Stomach (tissue), 19 donors: ENCODE data around the gene NFIC. TPM values are rescaled to one million over a fixed set of nuclear protein-coding genes. Genes with fewer than 3 reads are reported as not detected.

Source experiments
- DNase-seq, 2 donors: peaks; one replicate each; pipeline versions ENCODE4 v3.0.0 to v3.0.0-alpha.2; 2013 to 2019
- H3K27ac ChIP-seq, 5 donors: fragments of 200-600 bp in 4 of 5; sonication (generic) in 4 of 5; one replicate each; pipeline ENCODE4 v1.5.1; 2013 to 2019; ENCODE audit warnings: mild to moderate bottlenecking in 1 of 5, moderate library complexity in 1 of 5
- H3K27me3 ChIP-seq, 3 donors: fragments of 200-600 bp; sonication (generic); one replicate each; pipeline ENCODE4 v1.5.1; 2017 to 2019; ENCODE audit warnings: mixed run types in 1 of 3
- H3K36me3 ChIP-seq, 4 donors: fragments of 200-600 bp; sonication (generic); 1 replicate in 3 of 4; 2 replicates in 1 of 4; pipeline ENCODE4 v1.5.1; 2016 to 2019
- H3K4me1 ChIP-seq, 4 donors: fragments of 200-600 bp; sonication (generic); one replicate each; pipeline ENCODE4 v1.5.1; 2016 to 2019
- H3K4me3 ChIP-seq, 4 donors: fragments of 200-600 bp; sonication (generic) in 3 of 4; one replicate each; pipeline ENCODE4 v1.5.1; 2016 to 2019; ENCODE audit warnings: mild to moderate bottlenecking in 1 of 4
- H3K9me3 ChIP-seq, 4 donors: fragments of 200-600 bp; sonication (generic); one replicate each; pipeline ENCODE4 v1.5.1; 2016 to 2019
- CTCF ChIP-seq, 7 experiments: fragments of 450-650 bp in 4 of 7; fragments of 200-600 bp in 3 of 7; sonication (generic) in 3 of 7; IDR thresholded peaks; one replicate each; pipeline ENCODE4 v1.5.1; 2016 to 2019; ENCODE audit warnings: antibody characterized with exemption in 7 of 7, control low read depth in 2 of 7, mild to moderate bottlenecking in 1 of 7
- EP300 ChIP-seq: sonication (generic); formaldehyde crosslinking; IDR thresholded peaks from one replicate; pipeline ENCODE4 v1.6.1; 2017; ENCODE audit warnings: antibody characterized with exemption
- POLR2A ChIP-seq, 4 donors: fragments of 450-650 bp; IDR thresholded peaks; one replicate each; pipeline ENCODE4 v1.6.1; 2016; ENCODE audit warnings: antibody characterized with exemption in 4 of 4, control low read depth in 2 of 4, mild to moderate bottlenecking in 1 of 4, moderate library complexity in 1 of 4
- POLR2AphosphoS5 ChIP-seq, 3 donors: sonication (generic); formaldehyde crosslinking; IDR thresholded peaks; one replicate each; pipeline ENCODE4 v1.6.1; 2016; ENCODE audit warnings: antibody characterized with exemption in 3 of 3
- WGBS, 5 donors: extraction: QIAGEN DNeasy Blood & Tissue Kit in 3 of 5; methylation state at CpG; one replicate each; pipeline versions ENCODE4 v1.1.5 to v1.1.7; 2013 to 2018; 5-methylcytosine and 5-hydroxymethylcytosine counted together
- intact Hi-C: fragments of 100-400 bp; cut with DNase I; formaldehyde crosslinking; loops from one replicate; pipeline ENCODE4 v1.15.1; 2023; ENCODE audit warnings: low total_unique reads
- long read RNA-seq, 10 donors: transcript quantifications; one replicate each; lab custom pipeline, GENCODE V29; 2026
- polyA plus RNA-seq, 3 donors: library from polyadenylated mRNA; stranded (reverse); fragments of 200-250 nt; gene quantifications; one replicate each; pipeline ENCODE4 v1.2.3, GENCODE V29; 2013
- total RNA-seq, 5 donors: library from RNA; depleted of rRNA; stranded (reverse); fragments of >200 nt; gene quantifications; one replicate each; pipeline versions ENCODE4 v1.1.0 to v1.2.3, GENCODE V29; 2014 to 2016
- donor health status: healthy with polysubstance abuse.
- donor health status: Bipolar disorder and iron deficiency.
- donor health status: healthy.

The NFIC gene
- total RNA-seq: 100 to 1,000 TPM in 2 of 5 donors, 10 to 100 TPM in 3; 32.3 to 251 (median 94.2) TPM
- 10 to 100 TPM; 16.7 to 61.5 (median 34.2) TPM for polyA plus RNA-seq
- long read RNA-seq, donor 1, partial matches to known transcripts: 0 of 4 reads
- long read RNA-seq, donor 1, other reads (novel, unspliced or antisense): 0 of 4 reads
- long read RNA-seq, donor 2, partial matches to known transcripts: 5 of 11 reads
- long read RNA-seq, donor 2, other reads (novel, unspliced or antisense): 0 of 11 reads
- long read RNA-seq, donor 3, partial matches to known transcripts: 0 of 3 reads
- long read RNA-seq, donor 3, other reads (novel, unspliced or antisense): 0 of 3 reads
- long read RNA-seq, donor 4: 0 reads
- long read RNA-seq, donor 5, partial matches to known transcripts: 0 of 6 reads
- long read RNA-seq, donor 5, other reads (novel, unspliced or antisense): 0 of 6 reads
- long read RNA-seq, donor 6, transcript NFIC-210 (10 exons, 1,558 nt): major isoform, 5 of 10 reads
- long read RNA-seq, donor 6, partial matches to known transcripts: 0 of 10 reads
- long read RNA-seq, donor 6, other reads (novel, unspliced or antisense): 0 of 10 reads
- long read RNA-seq, donor 7, partial matches to known transcripts: 0 of 5 reads
- long read RNA-seq, donor 7, other reads (novel, unspliced or antisense): 0 of 5 reads
- long read RNA-seq, donor 8, full-length matches to known transcripts: 6 of 6 reads
- long read RNA-seq, donor 8, partial matches to known transcripts: 0 of 6 reads
- long read RNA-seq, donor 8, other reads (novel, unspliced or antisense): 0 of 6 reads
- long read RNA-seq, donor 9, full-length matches to known transcripts: 4 of 13 reads
- long read RNA-seq, donor 9, partial matches to known transcripts: 9 of 13 reads
- long read RNA-seq, donor 9, other reads (novel, unspliced or antisense): 0 of 13 reads
- long read RNA-seq, donor 10, full-length matches to known transcripts: 2 of 2 reads
- long read RNA-seq, donor 10, partial matches to known transcripts: 0 of 2 reads
- long read RNA-seq, donor 10, other reads (novel, unspliced or antisense): 0 of 2 reads

GRCh38 chr19:3365836-3366752 is at the start of gene NFIC:
Gene NFIC, plus strand, starts transcription at chr19:3366583. Its CDS starts 54 bp downstream, at chr19:3366637.
- intact Hi-C loops: loop anchor here (10.0 kb wide), 1 partner anchor 49 kb away; no protein-coding TSS in a partner anchor
- peak within 1 kb of the TSS; percentile 75 to 95 (median 86) for H3K4me3 ChIP-seq
- H3K9me3 ChIP-seq: no peaks in the 10 kb centered on the region
- peak within 1 kb of the TSS; percentile 95 to 100 (median 99) for H3K27ac ChIP-seq
- peak in 2 of 3 donors; percentile 54 to 62 for TF ChIP-seq POLR2AphosphoS5 (IDR thresholded peaks at IDR 0.05)
- no peak for TF ChIP-seq POLR2A (IDR thresholded peaks at IDR 0.05)
- H3K27me3 ChIP-seq: no peaks in the 10 kb centered on the region
- H3K4me1 ChIP-seq: peaks cover 58 to 91% (median 78%) of the 10 kb centered on the region in 4 donors
- peak; percentile 78 to 88 for DNase-seq
- 1% methylated on average over 21 to 57 of the region's 64 CpGs for WGBS, 5 donors
- peaks cover 0 to 3% (median 0%) of the 10 kb centered on the region in 4 donors for H3K36me3 ChIP-seq

- Histone ChIP-seq H3K9me3 (no peaks in the 10 kb centered on the region), H3K27ac (no peak overlapping the region), H3K4me1 (no peaks in the 10 kb centered on the region), H3K4me3 (no peak overlapping the region), H3K27me3 (peaks cover 0 to 98% (median 47%) of the 10 kb centered on the region in 3 donors), H3K36me3 (no peaks in the 10 kb centered on the region)
- intact Hi-C loops: no loop called here
- no peak for TF ChIP-seq POLR2AphosphoS5 (IDR thresholded peaks at IDR 0.05)
- no peak for TF ChIP-seq CTCF (IDR thresholded peaks at IDR 0.05)
- no peak for TF ChIP-seq EP300
- TF ChIP-seq POLR2A (IDR thresholded peaks at IDR 0.05): no peak
- 82 to 85% (median 84%) methylated on average over 5 of the region's 5 CpGs for WGBS, 5 donors
- DNase-seq: no peak
These were observed 49.6 kb upstream of the NFIC start for GRCh38 chr19:3316659-3317207.

- Histone ChIP-seq H3K27ac (no peak overlapping the region), H3K4me1 (no peaks in the 10 kb centered on the region), H3K36me3 (no peaks in the 10 kb centered on the region), H3K27me3 (peaks cover 0 to 68% (median 25%) of the 10 kb centered on the region in 3 donors), H3K4me3 (no peak overlapping the region), H3K9me3 (no peaks in the 10 kb centered on the region)
- intact Hi-C loops: loop anchor here (5.0 kb wide), 1 partner anchor 153 kb away; no protein-coding TSS in a partner anchor
- 52 to 56% (median 54%) methylated on average over 18 of the region's 18 CpGs for WGBS, 5 donors
- TF ChIP-seq POLR2A (IDR thresholded peaks at IDR 0.05): no peak
- no peak for TF ChIP-seq CTCF (IDR thresholded peaks at IDR 0.05)
- TF ChIP-seq POLR2AphosphoS5 (IDR thresholded peaks at IDR 0.05): no peak
- TF ChIP-seq EP300: no peak
- no peak for DNase-seq
These were observed 46.6 kb upstream of the NFIC start for GRCh38 chr19:3319643-3320353.

GRCh38 chr19:3320354-3320670 is 46.1 kb upstream of the NFIC start:
- H3K9me3 ChIP-seq: no peaks in the 10 kb centered on the region
- H3K4me1 ChIP-seq: no peaks in the 10 kb centered on the region
- H3K4me3 ChIP-seq: no peak overlapping the region
- no peak for DNase-seq
- WGBS, 5 donors: 60 to 76% (median 61%) methylated on average over 23 to 29 of the region's 29 CpGs
- no peaks in the 10 kb centered on the region for H3K36me3 ChIP-seq
- no peak overlapping the region for H3K27ac ChIP-seq
- peaks cover 0 to 63% (median 22%) of the 10 kb centered on the region in 3 donors for H3K27me3 ChIP-seq
- intact Hi-C loops: loop anchor here (5.0 kb wide), 1 partner anchor 152 kb away; no protein-coding TSS in a partner anchor
- TF ChIP-seq POLR2A (IDR thresholded peaks at IDR 0.05) (no peak), POLR2AphosphoS5 (IDR thresholded peaks at IDR 0.05) (no peak), EP300 (no peak)
